GM18873 (cell line): Measurements from ENCODE around the gene KCTD11.

ENCODE experiments used
- ATAC-seq: cut with Tn5 transposase; IDR thresholded peaks from one replicate; pipeline ENCODE4 v1.9.1; 2021; ENCODE audit warnings: mild to moderate bottlenecking, moderate library complexity, moderate number of reproducible peaks; ENCODE audit not compliant: unreplicated experiment, low FRiP score

The KCTD11 gene

GRCh38 chr17:7398612-7399011 is 46.6 kb downstream of the KCTD11 start:
- ATAC-seq = no peak

DNA sequence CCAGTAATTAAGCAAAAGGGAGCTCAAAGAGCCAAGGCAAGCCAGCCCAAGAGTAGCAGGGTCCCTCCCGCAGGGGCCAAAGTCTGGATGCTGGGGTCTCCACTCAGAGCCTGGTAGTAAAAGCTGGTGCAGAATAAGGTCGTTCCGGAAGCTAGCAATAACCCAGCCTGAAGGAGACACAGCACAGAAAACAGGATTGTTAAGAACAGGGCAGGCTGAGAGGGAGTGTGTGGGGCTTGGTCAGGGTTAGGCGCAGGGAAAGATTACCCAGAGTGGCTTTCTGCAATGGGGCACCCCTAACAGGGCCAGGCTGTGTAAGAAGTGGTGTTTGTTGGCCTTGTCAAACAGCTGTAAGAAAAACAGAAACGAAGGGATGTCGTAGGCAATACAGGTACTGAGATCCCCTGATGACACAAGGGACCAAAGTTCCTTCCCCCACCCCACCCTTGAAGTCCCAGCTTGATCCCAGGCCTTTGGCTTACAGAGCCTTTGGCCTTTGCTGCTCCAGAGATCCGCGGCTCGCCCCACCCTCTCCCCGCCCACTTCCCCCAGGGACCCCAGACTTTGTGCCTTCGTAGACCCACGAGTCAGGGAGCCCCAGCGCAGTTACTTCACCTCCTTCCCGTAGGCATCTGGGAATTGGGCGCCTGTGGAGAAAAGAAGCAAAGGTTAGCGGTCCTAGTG is 51.2 kb downstream of the KCTD11 start:
- ATAC-seq = no peak

DNA sequence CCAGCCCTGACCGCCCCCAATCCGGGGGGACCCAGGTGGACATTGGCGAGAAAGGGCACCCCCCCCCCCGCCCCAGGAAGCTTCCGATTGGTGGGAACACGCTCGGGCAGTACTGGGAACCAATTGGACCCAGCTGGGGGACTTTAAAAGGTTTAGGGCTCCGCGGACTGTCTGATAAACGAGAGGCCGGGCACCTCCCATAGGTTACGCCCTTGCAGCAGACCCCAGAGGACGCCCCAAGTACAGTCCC is 51.7 kb downstream of the KCTD11 start:
- no peak for ATAC-seq

DNA sequence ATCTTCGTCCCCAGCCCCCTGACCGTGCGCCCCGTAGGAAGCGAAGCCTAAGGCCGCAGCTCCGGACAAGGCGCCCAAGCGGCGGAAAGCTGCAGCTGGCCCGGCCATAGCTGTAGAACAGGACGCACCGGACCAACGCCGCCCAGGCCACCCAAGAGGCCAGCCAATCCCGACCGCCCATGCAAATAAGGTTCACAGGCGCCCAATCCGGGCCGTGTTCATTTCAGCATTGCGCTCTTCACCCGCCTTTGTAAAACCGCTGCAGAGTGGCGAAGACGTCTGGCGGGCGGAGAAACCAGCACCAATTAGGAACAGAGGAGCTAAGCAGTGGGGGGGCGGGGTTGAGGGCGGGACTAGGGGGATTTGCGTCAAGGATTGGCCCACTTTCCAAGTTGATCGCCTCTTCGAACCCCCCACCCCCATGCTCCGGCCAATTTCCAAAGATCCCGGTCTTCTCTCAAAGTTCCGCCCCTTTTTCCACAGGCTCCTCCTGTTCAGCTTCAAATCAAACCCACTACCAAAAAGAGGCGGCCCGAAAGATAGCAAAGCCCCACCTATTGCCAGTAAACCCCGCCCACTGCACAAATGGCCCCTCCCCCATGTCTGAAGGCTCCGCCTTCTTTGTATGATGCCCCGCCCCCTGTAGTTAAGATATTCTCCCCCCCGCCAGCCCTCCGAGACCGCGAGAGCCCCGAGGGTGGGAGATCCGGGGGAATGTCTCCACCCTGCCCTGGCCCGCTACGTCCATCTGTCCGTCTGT is 52.2 kb downstream of the KCTD11 start, which contains the start of gene TMEM256:
TMEM256 (minus strand) TSS at position 121 of the 760 bp plus-strand sequence; CDS start at position 108, 13 bp downstream.
- ATAC-seq = peak; percentile 87
